GM12878 (cell line): Measurements from ENCODE around the gene LRCH4. TPM values are rescaled to one million over a fixed set of nuclear protein-coding genes. Genes with fewer than 3 reads are reported as not detected.

Experiments used
- ATF7 ChIP-seq: fragments of 450-650 bp; IDR thresholded peaks from 2 replicates; pipeline ENCODE4 v1.6.1; 2016; ENCODE audit warnings: low read depth, mild to moderate bottlenecking
- BACH1 ChIP-seq: fragments of 450-650 bp; IDR thresholded peaks from 2 replicates; pipeline ENCODE4 v1.6.1; 2017; ENCODE audit warnings: mild to moderate bottlenecking, borderline replicate concordance
- IKZF1 ChIP-seq: fragments of 450-650 bp; conservative IDR thresholded peaks from 2 replicates; pipeline ENCODE4 v1.6.1; 2017; ENCODE audit warnings: antibody characterized with exemption, mild to moderate bottlenecking
- IRF4 ChIP-seq: IDR thresholded peaks from 2 replicates; pipeline ENCODE4 v1.6.1; 2011; ENCODE audit warnings: low read depth, low read length
- NBN ChIP-seq: fragments of 450-650 bp; IDR thresholded peaks from 2 replicates; pipeline ENCODE4 v1.6.1; 2016
- RAD51 ChIP-seq: fragments of 450-650 bp; IDR thresholded peaks from 2 replicates; pipeline ENCODE4 v1.6.1; 2016; ENCODE audit warnings: moderate library complexity, mild to moderate bottlenecking, inconsistent platforms
- RBBP5 ChIP-seq: fragments of 200-600 bp; sonication (generic); conservative IDR thresholded peaks from 2 replicates; pipeline ENCODE4 v1.6.1; 2016
- SMARCA5 ChIP-seq: fragments of 450-650 bp; IDR thresholded peaks from 2 replicates; pipeline ENCODE4 v1.6.1; 2017; ENCODE audit warnings: mild to moderate bottlenecking
- TCF12 ChIP-seq: IDR thresholded peaks from 2 replicates; pipeline ENCODE4 v1.6.1; 2011; ENCODE audit warnings: low read depth, mild to moderate bottlenecking, low read length
- TCF3 ChIP-seq: IDR thresholded peaks from 2 replicates; pipeline ENCODE4 v1.6.1; 2012; ENCODE audit warnings: low read depth, mild to moderate bottlenecking, low read length, borderline replicate concordance; ENCODE audit not compliant: insufficient read depth
- YY1 ChIP-seq: IDR thresholded peaks from 2 replicates; pipeline ENCODE4 v1.6.1; 2011; ENCODE audit warnings: low read depth, mild to moderate bottlenecking, low read length
- ZNF207 ChIP-seq: fragments of 450-650 bp; IDR thresholded peaks from 2 replicates; pipeline ENCODE4 v1.6.1; 2014; ENCODE audit warnings: antibody characterized with exemption, mild to moderate bottlenecking, borderline replicate concordance
- polyA plus RNA-seq, 11 experiments: library from polyadenylated mRNA; depleted of rRNA in 4 of 11; unstranded in 6 of 11; stranded (reverse) in 5 of 11; fragments of >200 nt; fragmentation: Nextera tagmentation in 4 of 11; fragmentation: Illumina TruSeq in 1 of 11; extraction: Ambion mirVana in 4 of 11; extraction: Trizol in 1 of 11; gene quantifications; 1 replicate in 1 of 11; 2 replicates in 10 of 11; pipeline versions ENCODE4 v1.2.1 to v1.2.3, GENCODE V29; 2011 to 2016; ENCODE audit warnings: inconsistent platforms in 2 of 11, missing spikeins in 2 of 11, low read depth in 1 of 11
- total RNA-seq, 4 experiments: library from RNA; depleted of rRNA in 3 of 4; stranded (reverse); fragments of >200 nt in 3 of 4; fragmentation: Illumina TruSeq in 1 of 4; extraction: Trizol in 1 of 4; gene quantifications; 2 replicates each; pipeline versions ENCODE4 v1.2.1 to v1.2.3, GENCODE V29; 2013 to 2021
- TF ChIP-seq, protein P1 (sequence below): fragments of 450-650 bp; IDR thresholded peaks from 2 replicates; pipeline ENCODE4 v1.6.1; 2017; ENCODE audit warnings: antibody characterized with exemption, mild to moderate bottlenecking, moderate library complexity
- TF ChIP-seq, protein P2 (sequence below): fragments of 150-350 bp; IDR thresholded peaks from 2 replicates; pipeline ENCODE4 v1.6.1; 2014; ENCODE audit warnings: mild to moderate bottlenecking, low read depth, low read length
- TF ChIP-seq, protein P3 (sequence below): IDR thresholded peaks from 2 replicates; pipeline ENCODE4 v1.6.1; 2011; ENCODE audit warnings: low read depth, mild to moderate bottlenecking, low read length, moderate library complexity, borderline replicate concordance; ENCODE audit errors: extremely low read depth
- TF ChIP-seq, protein P4 (sequence below): IDR thresholded peaks from 2 replicates; pipeline ENCODE4 v1.6.1; 2011; ENCODE audit warnings: mild to moderate bottlenecking, low read depth, low read length, moderate library complexity; ENCODE audit not compliant: insufficient replicate concordance
- TF ChIP-seq, protein P5 (sequence below): fragments of 450-650 bp; IDR thresholded peaks from 2 replicates; pipeline ENCODE4 v1.6.1; 2014; ENCODE audit warnings: mild to moderate bottlenecking
- TF ChIP-seq, protein P6 (sequence below): fragments of 450-650 bp; IDR thresholded peaks from 2 replicates; pipeline ENCODE4 v1.6.1; 2017; ENCODE audit warnings: low read depth, mild to moderate bottlenecking, moderate library complexity

LRCH4 gene
- total and polyA plus RNA-seq, 10 of the 15 experiments (the other 5 are each of a cell fraction or from before 2014, with no cell fraction given): 0.58 to 96.7 (median 28.4) TPM

DNA sequence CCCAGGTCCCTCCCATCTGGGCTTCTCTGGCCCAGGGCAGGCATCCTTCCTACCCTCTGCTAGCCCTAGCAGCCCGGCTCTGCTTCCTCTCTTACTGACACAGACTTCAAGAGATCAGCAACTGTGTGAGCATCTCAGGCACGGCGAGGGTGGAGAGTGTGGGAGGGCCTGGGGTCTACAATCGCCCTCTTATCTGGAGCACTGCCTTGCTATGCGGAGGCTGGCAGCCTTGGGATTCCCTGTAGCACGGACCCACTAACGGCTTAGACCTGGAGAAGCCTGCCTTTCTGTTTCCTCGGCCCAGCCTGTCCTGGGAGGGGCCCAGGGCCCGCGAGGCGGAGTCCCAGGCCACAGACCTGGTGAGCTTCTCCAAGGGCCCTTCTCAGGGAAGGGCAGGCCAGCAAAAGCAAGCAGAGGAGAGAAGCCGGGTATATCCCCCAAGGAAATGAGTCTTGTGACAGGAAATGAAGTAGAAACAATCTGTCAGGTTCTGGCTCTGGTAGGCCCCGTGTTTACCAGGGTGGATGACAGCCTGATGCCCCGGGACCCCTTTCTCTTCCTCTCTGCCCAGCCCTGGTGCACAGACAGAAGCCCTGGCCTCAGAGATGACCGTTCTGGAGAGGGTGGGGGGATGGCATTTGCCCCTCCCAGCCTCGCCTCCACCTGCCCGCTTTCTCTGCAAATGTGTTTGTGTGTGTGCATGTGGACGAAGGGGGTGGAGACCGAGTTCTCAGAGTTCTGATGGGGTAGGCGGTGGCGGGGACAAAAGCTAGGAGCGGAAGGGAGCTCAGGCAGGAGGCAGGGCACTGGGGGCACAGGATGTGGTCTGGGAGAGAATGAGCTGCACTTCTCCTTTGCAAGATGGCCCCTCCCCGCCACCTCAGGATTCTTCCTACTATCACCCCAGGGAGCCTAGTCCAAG, 2.5 kb downstream of the LRCH4 start (continued):
- TF ChIP-seq, protein P1, sequence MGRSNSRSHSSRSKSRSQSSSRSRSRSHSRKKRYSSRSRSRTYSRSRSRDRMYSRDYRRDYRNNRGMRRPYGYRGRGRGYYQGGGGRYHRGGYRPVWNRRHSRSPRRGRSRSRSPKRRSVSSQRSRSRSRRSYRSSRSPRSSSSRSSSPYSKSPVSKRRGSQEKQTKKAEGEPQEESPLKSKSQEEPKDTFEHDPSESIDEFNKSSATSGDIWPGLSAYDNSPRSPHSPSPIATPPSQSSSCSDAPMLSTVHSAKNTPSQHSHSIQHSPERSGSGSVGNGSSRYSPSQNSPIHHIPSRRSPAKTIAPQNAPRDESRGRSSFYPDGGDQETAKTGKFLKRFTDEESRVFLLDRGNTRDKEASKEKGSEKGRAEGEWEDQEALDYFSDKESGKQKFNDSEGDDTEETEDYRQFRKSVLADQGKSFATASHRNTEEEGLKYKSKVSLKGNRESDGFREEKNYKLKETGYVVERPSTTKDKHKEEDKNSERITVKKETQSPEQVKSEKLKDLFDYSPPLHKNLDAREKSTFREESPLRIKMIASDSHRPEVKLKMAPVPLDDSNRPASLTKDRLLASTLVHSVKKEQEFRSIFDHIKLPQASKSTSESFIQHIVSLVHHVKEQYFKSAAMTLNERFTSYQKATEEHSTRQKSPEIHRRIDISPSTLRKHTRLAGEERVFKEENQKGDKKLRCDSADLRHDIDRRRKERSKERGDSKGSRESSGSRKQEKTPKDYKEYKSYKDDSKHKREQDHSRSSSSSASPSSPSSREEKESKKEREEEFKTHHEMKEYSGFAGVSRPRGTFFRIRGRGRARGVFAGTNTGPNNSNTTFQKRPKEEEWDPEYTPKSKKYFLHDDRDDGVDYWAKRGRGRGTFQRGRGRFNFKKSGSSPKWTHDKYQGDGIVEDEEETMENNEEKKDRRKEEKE: no peak
- TF ChIP-seq, protein P2, sequence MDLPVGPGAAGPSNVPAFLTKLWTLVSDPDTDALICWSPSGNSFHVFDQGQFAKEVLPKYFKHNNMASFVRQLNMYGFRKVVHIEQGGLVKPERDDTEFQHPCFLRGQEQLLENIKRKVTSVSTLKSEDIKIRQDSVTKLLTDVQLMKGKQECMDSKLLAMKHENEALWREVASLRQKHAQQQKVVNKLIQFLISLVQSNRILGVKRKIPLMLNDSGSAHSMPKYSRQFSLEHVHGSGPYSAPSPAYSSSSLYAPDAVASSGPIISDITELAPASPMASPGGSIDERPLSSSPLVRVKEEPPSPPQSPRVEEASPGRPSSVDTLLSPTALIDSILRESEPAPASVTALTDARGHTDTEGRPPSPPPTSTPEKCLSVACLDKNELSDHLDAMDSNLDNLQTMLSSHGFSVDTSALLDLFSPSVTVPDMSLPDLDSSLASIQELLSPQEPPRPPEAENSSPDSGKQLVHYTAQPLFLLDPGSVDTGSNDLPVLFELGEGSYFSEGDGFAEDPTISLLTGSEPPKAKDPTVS: no peak
- peak; percentile 42; the same call in 1 of the 2 replicates for TF ChIP-seq SMARCA5
- TF ChIP-seq, protein P3, sequence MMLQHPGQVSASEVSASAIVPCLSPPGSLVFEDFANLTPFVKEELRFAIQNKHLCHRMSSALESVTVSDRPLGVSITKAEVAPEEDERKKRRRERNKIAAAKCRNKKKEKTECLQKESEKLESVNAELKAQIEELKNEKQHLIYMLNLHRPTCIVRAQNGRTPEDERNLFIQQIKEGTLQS: no peak
- peak; percentile 44 for TF ChIP-seq ATF7
- TF ChIP-seq BACH1: no peak
- TF ChIP-seq NBN: peak; percentile 82
- peak; percentile 86 for TF ChIP-seq IKZF1
- no peak for TF ChIP-seq TCF3
- TF ChIP-seq YY1: peak; percentile 53; the same call in 1 of the 2 replicates
- no peak for TF ChIP-seq IRF4
- TF ChIP-seq, protein P4, sequence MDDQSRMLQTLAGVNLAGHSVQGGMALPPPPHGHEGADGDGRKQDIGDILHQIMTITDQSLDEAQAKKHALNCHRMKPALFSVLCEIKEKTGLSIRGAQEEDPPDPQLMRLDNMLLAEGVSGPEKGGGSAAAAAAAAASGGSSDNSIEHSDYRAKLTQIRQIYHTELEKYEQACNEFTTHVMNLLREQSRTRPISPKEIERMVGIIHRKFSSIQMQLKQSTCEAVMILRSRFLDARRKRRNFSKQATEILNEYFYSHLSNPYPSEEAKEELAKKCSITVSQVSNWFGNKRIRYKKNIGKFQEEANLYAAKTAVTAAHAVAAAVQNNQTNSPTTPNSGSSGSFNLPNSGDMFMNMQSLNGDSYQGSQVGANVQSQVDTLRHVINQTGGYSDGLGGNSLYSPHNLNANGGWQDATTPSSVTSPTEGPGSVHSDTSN: no peak
- no peak for TF ChIP-seq TCF12
- no peak for TF ChIP-seq ZNF207
- TF ChIP-seq, protein P5, sequence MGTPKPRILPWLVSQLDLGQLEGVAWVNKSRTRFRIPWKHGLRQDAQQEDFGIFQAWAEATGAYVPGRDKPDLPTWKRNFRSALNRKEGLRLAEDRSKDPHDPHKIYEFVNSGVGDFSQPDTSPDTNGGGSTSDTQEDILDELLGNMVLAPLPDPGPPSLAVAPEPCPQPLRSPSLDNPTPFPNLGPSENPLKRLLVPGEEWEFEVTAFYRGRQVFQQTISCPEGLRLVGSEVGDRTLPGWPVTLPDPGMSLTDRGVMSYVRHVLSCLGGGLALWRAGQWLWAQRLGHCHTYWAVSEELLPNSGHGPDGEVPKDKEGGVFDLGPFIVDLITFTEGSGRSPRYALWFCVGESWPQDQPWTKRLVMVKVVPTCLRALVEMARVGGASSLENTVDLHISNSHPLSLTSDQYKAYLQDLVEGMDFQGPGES: no peak
- TF ChIP-seq RBBP5: no peak
- TF ChIP-seq, protein P6, sequence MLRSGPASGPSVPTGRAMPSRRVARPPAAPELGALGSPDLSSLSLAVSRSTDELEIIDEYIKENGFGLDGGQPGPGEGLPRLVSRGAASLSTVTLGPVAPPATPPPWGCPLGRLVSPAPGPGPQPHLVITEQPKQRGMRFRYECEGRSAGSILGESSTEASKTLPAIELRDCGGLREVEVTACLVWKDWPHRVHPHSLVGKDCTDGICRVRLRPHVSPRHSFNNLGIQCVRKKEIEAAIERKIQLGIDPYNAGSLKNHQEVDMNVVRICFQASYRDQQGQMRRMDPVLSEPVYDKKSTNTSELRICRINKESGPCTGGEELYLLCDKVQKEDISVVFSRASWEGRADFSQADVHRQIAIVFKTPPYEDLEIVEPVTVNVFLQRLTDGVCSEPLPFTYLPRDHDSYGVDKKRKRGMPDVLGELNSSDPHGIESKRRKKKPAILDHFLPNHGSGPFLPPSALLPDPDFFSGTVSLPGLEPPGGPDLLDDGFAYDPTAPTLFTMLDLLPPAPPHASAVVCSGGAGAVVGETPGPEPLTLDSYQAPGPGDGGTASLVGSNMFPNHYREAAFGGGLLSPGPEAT: peak; percentile 75
- TF ChIP-seq RAD51: 0 out of 2 replicates have a peak, but pooled peaks have one; percentile 33
